GM10266 (cell line): ENCODE data around the gene GBE1.

ENCODE experiments used
- DNase-seq: peaks from one replicate; pipeline ENCODE4 v3.0.0; 2012; ENCODE audit errors: extremely low spot score
- CTCF ChIP-seq: IDR thresholded peaks from 2 replicates; pipeline ENCODE4 v1.5.1; 2012; ENCODE audit warnings: mild to moderate bottlenecking, low read depth; ENCODE audit not compliant: control insufficient read depth, insufficient read depth; ENCODE audit errors: missing control alignments

The GBE1 gene

DNA sequence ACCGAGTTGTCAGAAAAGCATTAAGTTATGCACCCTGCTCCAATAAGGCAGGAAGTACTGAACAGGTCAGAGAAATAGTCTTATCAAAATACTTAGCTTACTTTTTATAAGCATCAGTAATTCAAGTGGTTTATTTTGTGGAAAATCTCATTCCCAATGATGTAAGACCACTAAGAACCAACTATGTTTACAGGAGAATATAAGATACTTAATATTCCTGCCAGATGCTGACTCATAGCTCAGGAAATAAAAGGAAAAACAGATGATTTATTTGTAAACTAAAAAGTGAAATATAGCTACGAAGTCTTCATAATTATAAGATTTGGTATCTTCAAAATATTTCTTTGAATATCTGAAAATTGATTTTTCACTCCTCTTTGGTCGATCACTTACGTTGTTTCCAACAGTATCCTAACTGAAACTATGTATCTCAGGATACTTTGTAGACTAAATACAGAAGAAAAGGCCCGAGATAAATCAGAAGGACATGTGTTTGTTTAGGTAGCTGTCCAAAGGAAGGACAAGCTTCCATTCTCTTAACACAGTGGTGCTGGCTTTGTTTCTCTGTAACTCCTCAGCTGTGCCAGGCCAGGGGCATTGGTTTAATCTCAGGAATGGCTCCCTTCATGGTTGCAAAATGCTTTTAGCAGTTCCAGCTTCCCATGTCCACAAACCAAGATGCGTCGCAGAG lies 295.8 kb downstream of the GBE1 start:
- no peak for TF ChIP-seq CTCF
- no peak for DNase-seq

DNA sequence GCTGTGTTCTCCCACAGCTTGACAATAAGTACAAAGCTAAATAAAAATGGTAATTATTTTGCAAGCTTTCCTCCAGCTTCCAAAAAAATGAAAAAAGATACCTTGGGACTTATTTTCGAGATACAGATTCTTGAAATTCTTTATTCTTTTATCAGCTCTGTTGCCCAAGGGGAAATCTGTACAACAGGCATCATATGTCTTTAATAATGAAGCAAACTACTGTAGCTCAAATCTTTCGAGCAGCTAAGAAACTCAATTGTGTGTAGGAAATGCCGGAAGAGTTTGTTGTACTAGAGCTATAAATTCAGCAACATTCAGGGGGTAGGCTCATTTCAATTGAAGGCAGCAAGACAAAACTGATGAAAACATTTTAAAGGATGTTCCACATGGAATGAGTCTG lies 297.7 kb downstream of the GBE1 start:
- TF ChIP-seq CTCF = no peak
- no peak for DNase-seq

DNA sequence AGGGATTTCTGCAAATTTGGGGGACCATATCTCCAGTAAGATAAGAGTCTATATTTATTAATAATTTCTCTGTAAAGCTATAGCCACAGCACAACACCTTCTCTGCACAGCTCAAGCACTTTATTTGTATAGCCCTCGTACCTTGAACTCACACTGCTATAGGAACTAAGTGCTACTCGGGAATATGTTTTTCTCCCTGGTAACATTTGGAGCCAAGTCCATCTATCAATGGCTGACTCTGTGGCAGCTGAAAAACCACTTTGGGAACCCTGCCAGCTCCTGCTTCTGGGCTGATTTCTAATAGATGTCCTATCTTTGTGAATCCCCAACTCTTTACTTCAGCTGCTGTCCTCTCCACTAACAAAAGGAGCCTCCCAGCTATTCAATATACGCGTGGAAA lies 298.5 kb downstream of the GBE1 start:
- DNase-seq = no peak
- TF ChIP-seq CTCF = no peak

- no peak for DNase-seq
- no peak for TF ChIP-seq CTCF
Observed at GRCh38 chr3:81459733-81460132, 301.7 kb downstream of the GBE1 start.

- DNase-seq = no peak
- no peak for TF ChIP-seq CTCF
Observed at GRCh38 chr3:81452418-81452817, 309.0 kb downstream of the GBE1 start.

- no peak for TF ChIP-seq CTCF
- no peak for DNase-seq
Observed at GRCh38 chr3:81451611-81452010, 309.8 kb downstream of the GBE1 start.

- DNase-seq = no peak
- TF ChIP-seq CTCF = no peak
Observed at GRCh38 chr3:81451140-81451539, 310.3 kb downstream of the GBE1 start.
